ENCODE data around the gene ARIH1. TPM values are rescaled to one million over a fixed set of nuclear protein-coding genes. Genes with fewer than 3 reads are reported as not detected.

The ARIH1 gene
- total and polyA plus RNA-seq, 2 donors (not counting 3 experiments of a cell fraction or from before 2014, with no cell fraction given): 25.1 to 144 TPM

GRCh38 chr15:72509484-72509883 is 35.4 kb downstream of the ARIH1 start:
- POLR2A ChIA-PET: no interaction called here
- intact Hi-C loops (cut with micrococcal nuclease) (no loop called here), dilution Hi-C loops (cut with MboI; ENCODE audit: extremely low pct_ligation_motif_present, low sequenced_read_pairs) (no loop called here)
- no peak overlapping the region for H3K27ac ChIP-seq (ENCODE audit: insufficient read depth, low read depth, low read length)
- peaks cover 96% of the 10 kb centered on the region for H3K79me2 ChIP-seq (ENCODE audit: control insufficient read depth, insufficient read depth, low read length)
- H3K9ac ChIP-seq (replicated peaks; ENCODE audit: extremely low read depth, insufficient read depth, low read length): no peak overlapping the region
- H3K4me1 ChIP-seq (ENCODE audit: control insufficient read depth, extremely low read depth, insufficient read depth, low read length): no peaks in the 10 kb centered on the region
- H3K36me3 ChIP-seq (ENCODE audit: control insufficient read depth in 2 of 2, extremely low read depth in 1 of 2, insufficient read depth in 2 of 2, low read length in 2 of 2): no peaks in the 10 kb centered on the region
- no peak for FAIRE-seq
- no peaks in the 10 kb centered on the region for H3K9me3 ChIP-seq (replicated peaks; ENCODE audit: control insufficient read depth, insufficient read depth, low read length)
- H3K4me3 ChIP-seq (replicated peaks in 1 of 3; ENCODE audit: insufficient read depth in 1 of 3, low read depth in 1 of 3, low read length in 3 of 3): no peak overlapping the region
- CTCF ChIA-PET: no interaction called here
- H3K9me1 ChIP-seq (replicated peaks; ENCODE audit: control insufficient read depth, extremely low read depth, insufficient read depth, low read length): no peaks in the 10 kb centered on the region
- no TSS peak for BruUV-seq (replicated peaks)
- TF ChIP-seq EZH2 (IDR thresholded peaks at IDR 0.05; ENCODE audit: borderline replicate concordance, low read depth, low read length, severe bottlenecking): no peak
- TF ChIP-seq, protein P1, sequence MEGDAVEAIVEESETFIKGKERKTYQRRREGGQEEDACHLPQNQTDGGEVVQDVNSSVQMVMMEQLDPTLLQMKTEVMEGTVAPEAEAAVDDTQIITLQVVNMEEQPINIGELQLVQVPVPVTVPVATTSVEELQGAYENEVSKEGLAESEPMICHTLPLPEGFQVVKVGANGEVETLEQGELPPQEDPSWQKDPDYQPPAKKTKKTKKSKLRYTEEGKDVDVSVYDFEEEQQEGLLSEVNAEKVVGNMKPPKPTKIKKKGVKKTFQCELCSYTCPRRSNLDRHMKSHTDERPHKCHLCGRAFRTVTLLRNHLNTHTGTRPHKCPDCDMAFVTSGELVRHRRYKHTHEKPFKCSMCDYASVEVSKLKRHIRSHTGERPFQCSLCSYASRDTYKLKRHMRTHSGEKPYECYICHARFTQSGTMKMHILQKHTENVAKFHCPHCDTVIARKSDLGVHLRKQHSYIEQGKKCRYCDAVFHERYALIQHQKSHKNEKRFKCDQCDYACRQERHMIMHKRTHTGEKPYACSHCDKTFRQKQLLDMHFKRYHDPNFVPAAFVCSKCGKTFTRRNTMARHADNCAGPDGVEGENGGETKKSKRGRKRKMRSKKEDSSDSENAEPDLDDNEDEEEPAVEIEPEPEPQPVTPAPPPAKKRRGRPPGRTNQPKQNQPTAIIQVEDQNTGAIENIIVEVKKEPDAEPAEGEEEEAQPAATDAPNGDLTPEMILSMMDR (IDR thresholded peaks at IDR 0.05; ENCODE audit: extremely low read depth in 1 of 2, insufficient read depth in 1 of 2, low read depth in 1 of 2, low read length in 2 of 2): no peak
- TF ChIP-seq JUN (IDR thresholded peaks at IDR 0.05; ENCODE audit: borderline replicate concordance, insufficient read depth, insufficient read length, low read depth): no peak
- no peak for TF ChIP-seq POLR2A (IDR thresholded peaks at IDR 0.05; ENCODE audit: low read depth, low read length)
- no peak for TF ChIP-seq GATA2 (IDR thresholded peaks at IDR 0.05; ENCODE audit: insufficient read depth, insufficient read length, low read depth, low read length)
- no peak for TF ChIP-seq POLR2AphosphoS5 (IDR thresholded peaks at IDR 0.05; ENCODE audit: insufficient read depth, low read depth, low read length)
- TF ChIP-seq MAX (IDR thresholded peaks at IDR 0.05; ENCODE audit: insufficient read depth, insufficient read length): no peak
- no peak for TF ChIP-seq FOS (IDR thresholded peaks at IDR 0.05; ENCODE audit: borderline replicate concordance, insufficient read depth, low read length)
- no peak for TF ChIP-seq MYC (IDR thresholded peaks at IDR 0.05; ENCODE audit: low read depth, low read length)
- H3K27me3 ChIP-seq (ENCODE audit: control insufficient read depth in 2 of 2, insufficient read depth in 2 of 2, low read length in 2 of 2): no peaks in the 10 kb centered on the region
- peaks cover 14% of the 10 kb centered on the region for H4K20me1 ChIP-seq (replicated peaks; ENCODE audit: control insufficient read depth, extremely low read depth, insufficient read depth, low read length)
- no peak overlapping the region for H3K4me2 ChIP-seq (ENCODE audit: insufficient read depth, low read length)
- no peak for DNase-seq (ENCODE audit: low read depth, low spot score)
- no peak overlapping the region for H2AFZ ChIP-seq (ENCODE audit: low read depth, low read length)

Measured in endothelial cell of umbilical vein (primary cell).